Prostate gland (tissue), 2 donors: ENCODE measurements around the gene ADAMTS14. TPM values are rescaled to one million over a fixed set of nuclear protein-coding genes. Genes with fewer than 3 reads are reported as not detected.

Experiments
- DNase-seq: peaks from one replicate; pipeline ENCODE4 v3.0.0-alpha.2; 2019; ENCODE audit warnings: low spot score
- H3K27ac ChIP-seq, 2 donors: fragments of 200-600 bp; sonication (generic); 2 replicates each; pipeline ENCODE4 v1.5.1; 2017 to 2019
- H3K27me3 ChIP-seq: fragments of 200-600 bp; sonication (generic); replicated peaks from 2 replicates; pipeline ENCODE4 v1.5.1; 2019; ENCODE audit not compliant: insufficient read depth
- H3K36me3 ChIP-seq, 2 donors: fragments of 200-600 bp; sonication (generic); 1 replicate in 1 of 2; 2 replicates in 1 of 2; pipeline versions ENCODE4 v1.5.1 to v1.8.1; 2017 to 2019
- H3K4me1 ChIP-seq: fragments of 200-600 bp; sonication (generic); replicated peaks from 2 replicates; pipeline ENCODE4 v1.5.1; 2019
- H3K4me3 ChIP-seq, 2 donors: fragments of 200-600 bp; sonication (generic); 2 replicates each; pipeline ENCODE4 v1.5.1; 2017 to 2019
- H3K9me3 ChIP-seq: fragments of 200-600 bp; sonication (generic); 2 replicates; pipeline ENCODE4 v1.5.1; 2017
- POLR2A ChIP-seq: fragments of 450-650 bp; IDR thresholded peaks from one replicate; pipeline ENCODE4 v1.6.1; 2016; ENCODE audit warnings: antibody characterized with exemption, mild to moderate bottlenecking
- POLR2AphosphoS5 ChIP-seq: sonication (generic); formaldehyde crosslinking; IDR thresholded peaks from one replicate; pipeline ENCODE4 v1.6.1; 2017; ENCODE audit warnings: antibody characterized with exemption
- WGBS: methylation state at CpG from one replicate; pipeline ENCODE4 v1.1.5; 2018; 5-methylcytosine and 5-hydroxymethylcytosine counted together
- intact Hi-C: fragments of 100-400 bp; cut with DNase I; formaldehyde crosslinking; loops from one replicate; pipeline ENCODE4 v1.14.2; 2022
- total RNA-seq, 2 donors: library from RNA; depleted of rRNA; stranded (reverse); fragments of >200 nt; gene quantifications; one replicate each; pipeline ENCODE4 v1.1.0, GENCODE V29; 2016
- TF ChIP-seq, protein P1 (sequence below), 4 experiments: fragments of 200-600 bp in 2 of 4; fragments of 450-650 bp in 2 of 4; sonication (generic) in 2 of 4; IDR thresholded peaks; 1 replicate in 3 of 4; 2 replicates in 1 of 4; pipeline ENCODE4 v1.5.1; 2016 to 2019; ENCODE audit warnings: antibody characterized with exemption in 4 of 4, mild to moderate bottlenecking in 2 of 4, moderate library complexity in 2 of 4

Gene ADAMTS14
- total RNA-seq, 2 donors from 2014 or later: 0.28 TPM; not detected in 1

DNA sequence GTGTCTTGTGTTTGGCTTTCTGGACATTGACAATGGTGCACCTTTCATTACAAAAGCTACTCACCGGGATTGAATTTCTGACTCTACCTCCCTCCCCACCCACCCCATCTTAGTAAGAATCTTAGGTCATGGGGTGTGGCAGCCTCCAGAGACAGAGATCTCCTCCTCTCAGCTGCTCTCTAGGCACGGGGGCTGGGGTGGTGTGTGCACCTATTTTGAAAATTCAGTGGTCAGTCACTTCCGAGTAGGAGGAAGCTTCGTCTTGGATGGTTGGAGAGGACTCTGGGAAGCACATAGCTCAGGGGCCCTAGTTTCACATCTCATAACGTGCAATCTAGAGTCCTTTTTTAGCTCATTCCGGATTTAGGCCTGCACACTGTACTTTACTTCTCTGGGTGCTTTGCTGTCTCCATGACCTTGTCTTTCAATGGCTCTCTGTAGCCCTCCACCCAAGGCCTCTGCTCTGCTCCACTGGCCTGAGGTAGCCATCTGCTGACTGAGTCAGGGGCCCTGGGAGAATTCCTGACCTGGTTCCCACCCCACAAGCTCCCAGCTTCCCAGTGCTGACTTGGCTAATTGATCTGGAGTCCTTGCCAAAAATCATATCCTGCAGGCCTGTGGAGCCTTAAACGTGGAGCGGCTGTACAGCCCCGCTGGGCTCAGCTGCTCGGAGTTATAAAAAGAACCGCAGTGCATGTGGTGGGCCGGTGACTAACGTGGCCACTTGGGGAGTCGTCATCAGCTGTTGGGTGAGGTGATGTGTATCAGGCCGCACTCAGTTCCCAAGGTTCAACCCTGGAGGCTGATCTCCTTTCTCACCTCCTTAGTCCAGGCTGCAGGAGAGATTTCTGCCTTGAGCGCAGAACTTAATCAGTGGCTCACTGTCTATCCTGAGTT lies 19.3 kb upstream of the ADAMTS14 start:
- WGBS: 61% methylated on average over 16 of the region's 16 CpGs
- Histone ChIP-seq H3K9me3 (no peaks in the 10 kb centered on the region), H3K4me1 (no peaks in the 10 kb centered on the region), H3K4me3 (no peak overlapping the region), H3K27ac (no peak overlapping the region), H3K27me3 (no peaks in the 10 kb centered on the region), H3K36me3 (no peaks in the 10 kb centered on the region)
- intact Hi-C loops: no loop called here
- TF ChIP-seq POLR2A (no peak), POLR2AphosphoS5 (no peak)
- TF ChIP-seq, protein P1, sequence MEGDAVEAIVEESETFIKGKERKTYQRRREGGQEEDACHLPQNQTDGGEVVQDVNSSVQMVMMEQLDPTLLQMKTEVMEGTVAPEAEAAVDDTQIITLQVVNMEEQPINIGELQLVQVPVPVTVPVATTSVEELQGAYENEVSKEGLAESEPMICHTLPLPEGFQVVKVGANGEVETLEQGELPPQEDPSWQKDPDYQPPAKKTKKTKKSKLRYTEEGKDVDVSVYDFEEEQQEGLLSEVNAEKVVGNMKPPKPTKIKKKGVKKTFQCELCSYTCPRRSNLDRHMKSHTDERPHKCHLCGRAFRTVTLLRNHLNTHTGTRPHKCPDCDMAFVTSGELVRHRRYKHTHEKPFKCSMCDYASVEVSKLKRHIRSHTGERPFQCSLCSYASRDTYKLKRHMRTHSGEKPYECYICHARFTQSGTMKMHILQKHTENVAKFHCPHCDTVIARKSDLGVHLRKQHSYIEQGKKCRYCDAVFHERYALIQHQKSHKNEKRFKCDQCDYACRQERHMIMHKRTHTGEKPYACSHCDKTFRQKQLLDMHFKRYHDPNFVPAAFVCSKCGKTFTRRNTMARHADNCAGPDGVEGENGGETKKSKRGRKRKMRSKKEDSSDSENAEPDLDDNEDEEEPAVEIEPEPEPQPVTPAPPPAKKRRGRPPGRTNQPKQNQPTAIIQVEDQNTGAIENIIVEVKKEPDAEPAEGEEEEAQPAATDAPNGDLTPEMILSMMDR (IDR thresholded peaks at IDR 0.05): no peak
- DNase-seq: no peak

DNA sequence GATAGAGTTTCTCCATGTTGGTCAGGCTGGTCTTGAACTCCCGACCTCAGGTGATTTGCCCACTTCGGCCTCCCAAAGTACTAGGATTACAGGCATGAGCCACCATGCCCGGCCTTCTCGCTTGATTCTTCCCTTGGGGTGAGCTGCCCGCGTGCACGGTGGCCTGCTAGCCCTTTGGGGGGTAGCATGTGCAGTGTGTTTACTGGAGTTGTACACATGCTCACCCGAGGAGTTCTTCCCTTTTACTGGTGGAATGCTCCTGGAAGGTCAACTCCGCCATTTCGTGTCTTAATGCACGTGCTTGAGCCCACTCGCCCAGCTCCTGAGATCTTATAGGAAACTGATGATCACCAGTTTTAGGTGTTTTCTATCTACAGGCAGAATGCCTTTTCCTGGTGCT lies 17.0 kb upstream of the ADAMTS14 start:
- H3K4me3 ChIP-seq: no peak overlapping the region
- H3K27ac ChIP-seq: no peak overlapping the region
- no peak for TF ChIP-seq POLR2A
- no peak for TF ChIP-seq POLR2AphosphoS5
- TF ChIP-seq, protein P1 (IDR thresholded peaks at IDR 0.05): no peak
- H3K9me3 ChIP-seq: no peaks in the 10 kb centered on the region
- H3K4me1 ChIP-seq: no peaks in the 10 kb centered on the region
- no peaks in the 10 kb centered on the region for H3K27me3 ChIP-seq
- no peaks in the 10 kb centered on the region for H3K36me3 ChIP-seq
- no peak for DNase-seq
- WGBS: 96% methylated on average over 12 of the region's 12 CpGs
- intact Hi-C loops: no loop called here

DNA sequence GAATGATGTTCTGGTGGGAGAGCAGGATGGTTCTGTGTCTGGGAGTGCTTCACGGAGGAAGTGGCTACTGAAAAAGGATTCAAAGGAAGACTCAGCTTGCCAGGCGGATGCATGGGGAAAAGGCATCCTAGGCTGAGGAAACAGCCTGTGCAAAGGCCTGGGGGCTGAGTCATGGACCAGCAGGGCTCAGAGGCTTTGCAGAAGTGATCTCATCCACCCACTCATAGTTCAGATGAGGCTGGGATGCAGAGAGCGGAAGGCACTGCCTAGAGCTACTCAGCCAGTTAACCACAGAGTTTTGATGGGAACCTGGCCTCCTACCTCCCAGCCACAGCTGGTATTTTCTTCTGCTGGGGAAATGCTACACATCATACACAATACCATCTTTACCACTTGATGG lies 15.8 kb upstream of the ADAMTS14 start:
- intact Hi-C loops: no loop called here
- Histone ChIP-seq H3K36me3 (no peaks in the 10 kb centered on the region), H3K4me3 (no peak overlapping the region), H3K27ac (no peak overlapping the region), H3K9me3 (no peaks in the 10 kb centered on the region), H3K4me1 (no peaks in the 10 kb centered on the region), H3K27me3 (peaks cover 3% of the 10 kb centered on the region)
- TF ChIP-seq POLR2A (no peak), POLR2AphosphoS5 (no peak)
- TF ChIP-seq, protein P1 (IDR thresholded peaks at IDR 0.05): no peak
- DNase-seq: no peak
- 54% methylated on average over 3 of the region's 3 CpGs for WGBS

DNA sequence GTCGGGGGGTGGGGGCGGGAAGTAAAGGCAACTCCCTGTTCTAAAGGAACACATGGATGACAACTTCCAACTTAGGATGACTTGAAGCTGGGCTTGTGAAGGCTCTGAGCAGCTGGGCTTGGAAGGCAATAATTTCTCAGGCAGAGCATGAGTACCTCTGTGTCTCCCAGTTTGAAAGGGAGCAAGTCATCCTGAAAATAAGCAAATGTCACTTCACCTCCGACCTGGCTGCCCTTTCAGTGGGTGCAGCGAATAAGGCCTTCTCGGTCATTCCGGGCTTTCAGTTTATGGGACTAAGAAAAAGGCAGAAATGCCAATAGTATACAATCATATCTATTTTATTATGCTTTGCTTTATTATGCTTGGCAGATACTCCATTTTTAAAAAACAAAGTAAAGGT lies 15.3 kb upstream of the ADAMTS14 start:
- no peak for DNase-seq
- Histone ChIP-seq H3K9me3 (no peaks in the 10 kb centered on the region), H3K36me3 (no peaks in the 10 kb centered on the region), H3K4me1 (no peaks in the 10 kb centered on the region), H3K27ac (no peak overlapping the region), H3K4me3 (no peak overlapping the region), H3K27me3 (peaks cover 3% of the 10 kb centered on the region)
- intact Hi-C loops: no loop called here
- WGBS: 92% methylated on average over 6 of the region's 6 CpGs
- TF ChIP-seq, protein P1 (IDR thresholded peaks at IDR 0.05): no peak
- TF ChIP-seq POLR2A (no peak), POLR2AphosphoS5 (no peak)

DNA sequence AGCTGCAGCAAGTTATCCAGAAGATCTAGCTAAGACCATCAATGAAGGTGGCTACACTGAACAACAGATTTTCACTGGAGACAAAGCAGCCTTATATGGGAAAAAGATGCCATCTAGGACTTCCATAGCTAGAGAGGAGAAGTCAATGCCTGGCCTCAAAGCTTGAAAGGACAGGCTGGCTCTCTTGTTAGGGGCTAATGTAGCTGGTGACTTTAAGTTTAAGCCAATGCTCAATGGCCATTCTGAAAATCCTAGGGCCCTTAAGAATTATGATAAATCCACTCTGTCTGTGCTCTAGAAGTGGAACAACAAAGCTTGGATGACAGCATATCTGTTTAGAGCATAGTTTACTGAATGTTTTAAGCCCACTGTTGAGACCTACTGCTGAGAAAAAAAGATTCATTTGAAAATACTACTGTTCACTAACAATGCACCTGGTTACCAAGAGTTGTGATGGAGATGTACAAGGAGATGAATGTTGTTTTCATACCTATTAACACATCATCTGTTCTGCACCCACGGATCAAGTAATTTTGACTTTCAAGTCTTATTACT lies 13.6 kb upstream of the ADAMTS14 start:
- intact Hi-C loops: no loop called here
- DNase-seq: no peak
- WGBS: 94% methylated on average over 1 of the region's 1 CpG
- Histone ChIP-seq H3K9me3 (no peaks in the 10 kb centered on the region), H3K27ac (no peak overlapping the region), H3K4me3 (no peak overlapping the region), H3K36me3 (no peaks in the 10 kb centered on the region), H3K4me1 (no peaks in the 10 kb centered on the region), H3K27me3 (peaks cover 3% of the 10 kb centered on the region)
- TF ChIP-seq POLR2AphosphoS5 (no peak), POLR2A (no peak)
- TF ChIP-seq, protein P1 (IDR thresholded peaks at IDR 0.05): no peak
